GM23338 (cell line): Measurements from ENCODE around the gene TMEM121. TPM values are rescaled to one million over a fixed set of nuclear protein-coding genes. Genes with fewer than 3 reads are reported as not detected.

Experiments
- STAT1 ChIP-seq: IDR thresholded peaks from one replicate; pipeline ENCODE4 v1.6.1; 2016; ENCODE audit warnings: antibody characterized with exemption; ENCODE audit not compliant: unreplicated experiment
- ZNF114 ChIP-seq: fragments of 250-450 bp; sonication (Bioruptor Pico); IDR thresholded peaks from 2 replicates; pipeline ENCODE4 v1.5.0; 2020; ENCODE audit warnings: mild to moderate bottlenecking, moderate library complexity
- ZNF462 ChIP-seq: fragments of 250-450 bp; sonication (Bioruptor Pico); IDR thresholded peaks from 2 replicates; pipeline ENCODE4 v1.5.0; 2020; ENCODE audit warnings: mild to moderate bottlenecking, moderate library complexity
- polyA plus RNA-seq: library from polyadenylated mRNA; unstranded; fragments of >200 nt; fragmentation: Nextera tagmentation; extraction: Ambion mirVana; gene quantifications from 2 replicates; pipeline ENCODE4 v1.2.1, GENCODE V29; 2016
- total RNA-seq: library from RNA; depleted of rRNA; stranded (reverse); fragments of >200 nt; shearing (Covaris generic); gene quantifications from 2 replicates; pipeline ENCODE4 v1.2.3, GENCODE V29; 2014
- TF ChIP-seq, protein P1 (sequence below): IDR thresholded peaks from one replicate; pipeline ENCODE4 v1.6.1; 2018; ENCODE audit warnings: antibody characterized with exemption; ENCODE audit not compliant: unreplicated experiment

The TMEM121 gene
- total and polyA plus RNA-seq, 2 experiments from 2014 or later: 0.13 to 1.3 TPM

DNA sequence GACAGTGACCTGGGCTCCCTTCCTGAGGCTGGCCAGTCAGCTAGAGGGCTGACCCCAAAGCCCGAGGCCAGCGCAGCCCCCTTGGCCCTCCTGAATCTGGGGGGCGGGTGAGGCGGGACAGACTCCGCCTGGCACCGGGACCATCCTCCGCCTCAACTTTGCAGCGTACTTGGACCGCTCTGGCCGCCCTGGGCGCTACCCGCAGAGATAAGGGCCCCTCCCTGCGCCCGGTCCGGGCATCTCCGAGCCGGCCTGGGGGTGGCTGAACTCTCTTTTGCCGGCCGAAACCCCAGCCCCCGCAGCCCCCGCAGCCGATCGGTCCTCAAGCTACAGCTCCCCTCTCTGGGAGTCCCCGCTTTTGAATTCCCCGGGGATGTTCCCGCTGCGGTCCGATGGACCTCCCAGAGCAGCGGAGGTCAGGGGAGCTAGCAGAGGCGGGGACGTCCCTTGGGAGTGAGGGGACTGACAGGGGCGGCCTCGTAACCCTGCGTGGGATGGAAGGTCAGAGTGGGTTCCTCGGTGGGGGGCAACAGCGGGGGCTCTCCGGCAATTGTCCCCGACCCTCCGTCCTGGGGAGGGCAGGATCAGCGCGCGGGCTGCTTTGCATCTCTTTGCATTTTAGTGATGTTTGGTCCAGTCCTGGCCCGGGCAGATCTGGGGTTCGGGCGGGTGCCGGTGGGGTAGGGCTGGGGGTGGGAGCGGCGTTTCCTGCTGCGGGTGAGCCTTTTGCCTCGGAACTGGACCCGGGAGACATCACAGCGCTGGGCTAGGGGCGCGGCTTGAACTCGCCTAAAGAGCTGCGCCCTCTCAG, 40.0 kb upstream of the TMEM121 start, which contains the start of gene CRIP1 (continued):
- TF ChIP-seq ZNF462 (CRISPR knock-in tag): no peak
- TF ChIP-seq STAT1: no peak
- no peak for TF ChIP-seq ZNF114
- TF ChIP-seq, protein P1, sequence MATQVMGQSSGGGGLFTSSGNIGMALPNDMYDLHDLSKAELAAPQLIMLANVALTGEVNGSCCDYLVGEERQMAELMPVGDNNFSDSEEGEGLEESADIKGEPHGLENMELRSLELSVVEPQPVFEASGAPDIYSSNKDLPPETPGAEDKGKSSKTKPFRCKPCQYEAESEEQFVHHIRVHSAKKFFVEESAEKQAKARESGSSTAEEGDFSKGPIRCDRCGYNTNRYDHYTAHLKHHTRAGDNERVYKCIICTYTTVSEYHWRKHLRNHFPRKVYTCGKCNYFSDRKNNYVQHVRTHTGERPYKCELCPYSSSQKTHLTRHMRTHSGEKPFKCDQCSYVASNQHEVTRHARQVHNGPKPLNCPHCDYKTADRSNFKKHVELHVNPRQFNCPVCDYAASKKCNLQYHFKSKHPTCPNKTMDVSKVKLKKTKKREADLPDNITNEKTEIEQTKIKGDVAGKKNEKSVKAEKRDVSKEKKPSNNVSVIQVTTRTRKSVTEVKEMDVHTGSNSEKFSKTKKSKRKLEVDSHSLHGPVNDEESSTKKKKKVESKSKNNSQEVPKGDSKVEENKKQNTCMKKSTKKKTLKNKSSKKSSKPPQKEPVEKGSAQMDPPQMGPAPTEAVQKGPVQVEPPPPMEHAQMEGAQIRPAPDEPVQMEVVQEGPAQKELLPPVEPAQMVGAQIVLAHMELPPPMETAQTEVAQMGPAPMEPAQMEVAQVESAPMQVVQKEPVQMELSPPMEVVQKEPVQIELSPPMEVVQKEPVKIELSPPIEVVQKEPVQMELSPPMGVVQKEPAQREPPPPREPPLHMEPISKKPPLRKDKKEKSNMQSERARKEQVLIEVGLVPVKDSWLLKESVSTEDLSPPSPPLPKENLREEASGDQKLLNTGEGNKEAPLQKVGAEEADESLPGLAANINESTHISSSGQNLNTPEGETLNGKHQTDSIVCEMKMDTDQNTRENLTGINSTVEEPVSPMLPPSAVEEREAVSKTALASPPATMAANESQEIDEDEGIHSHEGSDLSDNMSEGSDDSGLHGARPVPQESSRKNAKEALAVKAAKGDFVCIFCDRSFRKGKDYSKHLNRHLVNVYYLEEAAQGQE: no peak
